ENCODE results near the gene WNT8B.

- TF ChIP-seq CTCF (IDR thresholded peaks at IDR 0.05) (no peak), POLR2AphosphoS5 (IDR thresholded peaks at IDR 0.05) (no peak), POLR2A (IDR thresholded peaks at IDR 0.05) (no peak), EP300 (IDR thresholded peaks at IDR 0.05; ENCODE audit: low read depth) (no peak)
These were observed 40.2 kb downstream of the WNT8B start for GRCh38 chr10:100502926-100503494.
